NOMO-1 treated with dmso at 0.1 percent for 144 hours (cell line): ENCODE data around the gene DAB2IP.
"Not testable (repeated sequence)": the region's sequence is repeated elsewhere in the genome, so short reads cannot be mapped to it uniquely, and the experiment has no call there.

ENCODE experiments used
- DNase-seq: peaks from one replicate; lab custom pipeline; 2025; ENCODE audit not compliant: unreplicated experiment; lab: John Stamatoyannopoulos, UW

Gene DAB2IP

DNA sequence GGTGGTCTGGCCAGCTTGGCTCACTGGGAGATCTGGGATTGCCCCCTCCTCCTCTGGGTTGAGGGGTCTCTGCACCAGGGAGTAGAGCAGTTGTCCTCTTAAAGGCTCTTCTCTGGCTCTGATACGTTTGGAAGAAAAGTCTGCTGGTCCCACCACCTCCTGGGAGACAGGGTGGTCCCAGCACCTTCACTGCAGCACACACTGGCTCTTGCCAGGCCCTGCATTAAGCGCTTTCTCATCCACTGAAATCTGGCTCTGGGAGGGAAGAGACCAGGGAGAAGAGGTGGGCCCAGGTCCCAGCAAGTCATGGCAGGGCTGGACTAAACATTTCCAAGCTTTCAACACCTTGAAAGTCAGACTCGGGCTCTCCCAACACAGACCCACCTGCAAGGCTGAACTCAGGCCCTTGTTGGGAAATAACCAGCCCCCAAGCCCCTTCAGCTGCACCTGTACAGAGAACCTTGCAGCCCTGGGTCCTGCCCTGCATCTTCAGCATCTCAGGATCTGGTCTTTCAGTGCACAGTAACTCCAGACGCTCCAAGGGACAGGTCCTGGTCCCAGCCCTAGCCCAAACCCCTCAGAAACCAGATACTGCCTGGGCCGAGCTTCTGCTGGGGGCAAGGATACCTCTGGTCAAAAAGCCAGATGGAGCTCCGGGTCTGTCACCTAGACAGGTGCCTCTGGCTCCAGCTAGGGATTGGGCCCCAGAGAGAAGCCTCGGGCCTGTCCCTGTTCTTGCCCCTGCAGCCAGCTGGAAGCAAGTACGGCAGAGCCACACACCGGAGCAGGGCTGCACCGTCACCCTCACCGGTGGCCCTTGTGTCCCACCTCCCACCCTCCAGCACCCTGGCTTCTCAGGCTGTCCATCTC, 134.5 kb downstream of the DAB2IP start:
- DNase-seq = no peak

DNA sequence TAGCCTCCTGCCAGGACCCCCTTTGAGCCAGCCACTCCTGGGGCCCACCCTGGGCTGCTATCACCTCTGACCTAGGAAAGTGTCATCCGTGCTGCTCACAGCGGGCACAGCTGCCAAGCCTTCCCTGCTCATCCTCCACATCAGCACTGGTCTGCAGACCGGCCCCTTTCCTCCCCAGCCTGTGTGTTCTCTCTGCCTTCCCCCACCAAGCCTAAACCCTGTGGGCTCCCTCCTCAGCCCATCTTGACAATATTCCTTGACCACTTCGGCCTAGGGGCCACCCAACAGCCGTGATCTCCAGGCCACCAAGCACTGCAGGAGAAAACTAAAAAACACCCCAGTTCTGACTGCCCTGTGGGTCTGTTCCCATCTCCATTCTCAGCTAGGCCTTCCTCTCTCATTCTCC, 135.1 kb downstream of the DAB2IP start:
- no peak for DNase-seq

DNA sequence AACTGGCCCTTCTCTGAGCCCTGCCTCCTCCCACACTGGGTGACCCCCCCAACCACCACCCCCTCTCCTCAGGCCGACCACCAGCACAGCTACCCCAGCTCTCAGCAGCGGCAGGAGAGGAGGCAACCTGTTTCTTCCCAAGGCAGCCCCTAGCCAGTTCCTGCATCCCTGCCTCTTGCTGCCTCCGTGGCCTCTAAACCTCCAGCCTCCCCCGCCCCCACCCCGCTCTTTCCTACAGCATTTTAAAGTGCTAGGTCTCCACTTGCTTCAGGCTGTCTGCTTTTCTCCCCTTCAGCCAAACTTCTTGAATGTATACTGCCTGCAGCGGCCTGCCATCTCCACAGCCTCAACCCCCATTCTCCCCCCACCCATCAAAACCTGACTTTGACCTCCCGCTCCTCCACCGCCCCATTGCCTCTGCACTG, 135.6 kb downstream of the DAB2IP start:
- DNase-seq = no peak

DNA sequence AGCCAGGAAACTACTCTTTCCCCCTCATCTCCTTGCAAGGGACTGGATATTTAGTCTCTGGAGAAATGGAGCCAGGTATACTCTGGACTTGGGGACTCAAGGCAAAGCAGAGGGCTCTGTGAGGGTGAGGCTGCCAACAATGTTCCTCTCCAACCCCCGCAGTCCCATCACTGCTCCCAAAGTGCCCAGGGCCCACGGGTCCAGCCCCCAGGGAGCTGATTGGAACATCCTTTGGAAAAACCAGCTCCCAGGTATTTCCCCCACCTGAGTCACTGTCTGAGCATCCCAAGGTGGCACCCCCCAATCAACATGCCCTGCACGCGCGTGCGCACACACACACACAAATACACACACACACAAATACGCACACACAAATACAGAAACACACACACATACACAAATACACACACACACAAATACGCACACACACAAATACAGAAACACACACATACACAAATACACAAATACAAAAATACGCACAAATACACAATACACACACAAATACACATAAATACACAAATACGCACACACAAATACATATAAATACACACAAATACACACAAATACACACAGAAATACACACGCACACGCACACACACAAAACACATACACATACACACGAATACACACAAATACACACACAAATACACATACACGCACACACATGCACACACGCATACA, 137.4 kb downstream of the DAB2IP start:
- DNase-seq = no peak

DNA sequence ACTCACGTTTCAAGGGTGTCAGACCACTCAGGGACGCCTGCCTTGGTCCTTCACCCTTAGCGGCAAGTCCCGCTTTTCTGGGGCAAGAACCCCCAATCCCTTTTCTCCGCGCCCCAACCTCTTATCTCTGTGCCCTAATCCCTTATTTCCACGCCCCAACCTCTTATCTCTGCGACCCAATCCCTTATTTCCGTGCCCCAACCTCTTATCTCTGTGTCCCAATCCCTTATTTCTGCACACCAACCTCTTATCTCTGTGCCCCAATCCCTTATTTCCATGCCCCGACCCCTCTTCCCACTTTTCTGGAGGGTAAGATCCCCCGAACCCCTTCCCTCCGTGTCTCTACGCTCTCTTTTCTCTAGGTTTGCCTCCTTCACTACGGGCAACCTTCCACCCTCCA, 139.4 kb downstream of the DAB2IP start:
- DNase-seq = no peak

DNA sequence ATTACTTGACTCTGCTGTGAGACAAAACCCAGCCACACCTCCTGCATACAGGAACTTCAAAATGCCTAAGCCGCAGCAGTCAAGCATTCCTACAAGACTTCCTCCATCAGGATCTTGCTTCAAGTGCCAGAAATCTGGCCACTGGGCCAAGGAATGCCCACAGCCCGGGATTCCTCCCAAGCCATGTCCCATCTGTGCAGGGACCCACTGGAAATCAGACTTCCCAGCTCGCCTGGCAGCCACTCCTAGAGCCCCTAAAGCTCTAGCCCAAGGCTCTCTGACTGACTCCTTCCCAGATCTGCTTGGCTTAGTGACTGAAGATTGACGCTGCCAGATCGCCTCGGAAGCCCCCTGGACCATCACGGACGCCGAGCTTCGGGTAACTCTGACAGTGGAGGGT, 141.0 kb downstream of the DAB2IP start:
- not testable (repeated sequence) for DNase-seq

DNA sequence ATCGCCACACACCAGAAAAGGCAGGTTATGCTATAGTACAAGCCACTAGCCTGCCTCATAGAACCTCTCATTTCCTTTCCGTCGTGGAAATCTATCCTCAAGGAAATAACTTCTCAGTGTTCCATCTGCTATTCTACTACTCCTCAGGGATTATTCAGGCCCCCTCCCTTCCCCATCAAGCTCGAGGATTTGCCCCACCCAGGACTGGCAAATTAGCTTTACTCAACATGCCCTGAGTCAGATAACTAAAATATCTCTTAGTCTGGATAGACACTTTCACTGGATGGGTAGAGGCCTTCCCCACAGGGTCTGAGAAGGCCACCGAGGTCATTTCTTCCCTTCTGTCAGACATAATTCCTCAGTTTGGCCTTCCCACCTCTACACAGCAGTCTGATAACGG, 142.9 kb downstream of the DAB2IP start:
- DNase-seq = not testable (repeated sequence)

DNA sequence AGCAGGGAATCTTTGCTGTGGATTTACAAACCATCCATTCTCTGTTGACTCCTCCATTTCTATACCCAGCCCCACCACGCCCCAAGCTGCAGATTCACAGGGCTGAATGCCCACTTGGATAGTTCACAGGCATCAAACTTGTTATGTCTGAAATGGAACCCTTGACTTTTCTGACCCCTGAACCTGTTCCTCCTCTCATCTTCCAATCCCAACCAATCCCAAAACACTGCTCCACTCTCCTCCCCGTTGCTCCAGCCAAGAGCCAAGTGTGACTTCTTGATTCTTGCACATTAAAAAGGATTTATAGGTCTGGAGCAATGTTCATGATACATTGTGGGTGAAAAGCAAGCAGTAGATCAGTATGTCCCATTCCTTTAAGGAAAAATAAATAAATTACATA, 145.6 kb downstream of the DAB2IP start:
- no peak for DNase-seq

DNA sequence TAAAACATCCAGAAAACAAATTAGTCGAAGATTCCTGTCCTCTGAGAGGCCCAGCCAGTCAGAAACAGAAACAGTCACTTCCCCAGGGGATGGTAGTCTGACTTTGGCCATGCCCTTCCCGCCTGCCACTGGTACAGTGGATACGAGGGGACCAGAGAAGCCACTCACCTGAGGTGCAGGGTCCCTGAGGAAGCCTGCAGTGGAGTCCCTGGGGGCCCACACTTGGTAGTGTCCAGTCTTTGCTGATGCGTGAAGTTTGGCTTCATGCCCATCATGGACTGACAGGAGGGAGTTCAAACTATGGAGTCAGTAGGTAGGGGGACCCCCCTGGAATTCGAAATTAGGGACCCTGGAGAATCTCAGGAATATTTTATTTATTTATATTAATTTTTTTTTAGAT, 147.5 kb downstream of the DAB2IP start:
- no peak for DNase-seq

DNA sequence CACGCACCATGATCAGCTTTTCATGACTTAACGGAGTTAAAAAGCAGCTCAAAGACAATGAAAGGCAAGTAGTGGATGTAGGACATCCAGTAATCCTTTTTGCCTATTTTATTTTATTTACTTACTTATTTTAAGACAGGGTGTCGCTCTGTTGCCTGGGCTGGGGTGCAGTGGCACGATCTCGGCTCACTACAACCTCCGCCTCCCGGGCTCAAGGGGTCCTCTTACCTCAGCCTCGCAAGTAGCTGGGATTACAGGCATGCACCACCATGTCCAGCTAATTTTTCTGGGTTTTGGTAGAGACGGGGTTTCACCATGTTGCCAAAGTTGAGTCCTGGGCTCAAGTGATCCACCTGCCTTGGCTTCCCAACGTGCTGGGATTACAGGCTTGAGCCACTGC, 148.9 kb downstream of the DAB2IP start:
- DNase-seq = no peak

DNA sequence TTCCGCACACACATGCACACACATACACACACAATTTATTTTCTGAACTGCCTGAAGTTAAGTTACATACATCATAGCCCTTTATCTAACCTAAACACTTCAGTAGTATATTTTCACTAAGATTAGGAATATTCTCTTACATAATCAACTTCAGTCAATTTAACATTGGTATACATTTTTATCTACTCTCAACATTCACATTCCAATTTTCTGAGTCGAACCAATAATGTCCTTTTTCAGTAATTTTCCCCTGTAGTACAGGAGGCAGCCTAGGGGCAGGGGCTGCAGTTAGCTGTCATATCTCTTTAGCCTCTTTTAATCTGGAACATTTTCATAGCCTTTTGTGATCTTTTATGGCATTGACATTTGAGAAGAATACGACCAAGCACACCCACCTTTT, 150.1 kb downstream of the DAB2IP start:
- DNase-seq = no peak

DNA sequence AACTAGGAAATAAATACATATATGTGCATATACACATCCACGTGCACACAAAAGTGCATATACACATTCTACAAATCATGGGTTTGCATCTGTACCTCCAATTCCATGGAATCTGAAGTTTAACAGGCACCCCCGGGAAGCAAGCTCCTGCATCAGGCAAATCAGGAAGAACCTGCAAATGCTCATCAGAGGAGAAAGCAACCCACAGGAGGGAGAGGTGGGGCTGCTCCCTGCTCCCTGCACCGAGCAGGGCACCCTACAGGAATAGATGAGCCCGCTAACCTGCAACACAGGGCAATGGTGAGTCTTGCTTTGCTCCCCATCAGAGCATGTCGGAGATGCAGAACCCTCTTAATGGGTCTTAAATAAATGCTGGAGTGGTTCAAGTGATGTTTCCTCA, 151.3 kb downstream of the DAB2IP start:
- no peak for DNase-seq

DNA sequence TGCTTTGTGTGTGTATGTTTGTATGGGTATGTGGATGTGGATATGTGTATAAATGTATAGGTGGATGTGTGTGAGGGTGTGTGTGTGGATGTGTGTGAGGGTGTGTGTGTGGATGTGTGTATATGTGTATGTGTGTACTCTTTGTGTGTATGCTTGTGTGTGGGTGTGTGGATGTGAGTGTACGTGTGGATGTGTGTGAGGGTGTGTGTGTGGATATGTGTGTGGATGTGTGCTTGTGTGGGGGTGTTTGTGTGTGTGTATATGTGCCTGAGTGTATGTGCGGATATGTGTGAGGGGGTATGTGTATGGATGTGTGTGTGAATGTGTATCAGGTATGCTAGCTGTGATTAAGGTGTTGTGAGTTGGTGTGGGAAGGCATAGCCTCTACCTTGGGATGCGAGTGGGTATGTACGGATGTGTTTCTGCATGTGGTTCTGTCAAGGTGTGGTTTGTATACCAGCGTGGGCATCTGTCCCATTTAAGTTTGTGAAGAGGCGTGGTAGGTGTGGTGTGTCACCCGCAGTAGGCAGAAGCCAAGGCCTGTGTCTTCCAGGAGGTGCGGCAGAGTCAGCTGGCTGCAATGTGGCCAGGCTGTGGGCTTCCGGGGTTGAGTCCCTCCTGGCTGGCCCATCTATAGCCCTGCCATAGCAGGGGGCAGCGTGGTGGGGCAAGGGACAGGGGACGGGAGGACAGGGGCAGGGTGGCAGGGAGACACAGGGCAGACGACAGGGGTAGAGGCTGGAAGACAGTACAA, 155.8 kb downstream of the DAB2IP start:
- no peak for DNase-seq

DNA sequence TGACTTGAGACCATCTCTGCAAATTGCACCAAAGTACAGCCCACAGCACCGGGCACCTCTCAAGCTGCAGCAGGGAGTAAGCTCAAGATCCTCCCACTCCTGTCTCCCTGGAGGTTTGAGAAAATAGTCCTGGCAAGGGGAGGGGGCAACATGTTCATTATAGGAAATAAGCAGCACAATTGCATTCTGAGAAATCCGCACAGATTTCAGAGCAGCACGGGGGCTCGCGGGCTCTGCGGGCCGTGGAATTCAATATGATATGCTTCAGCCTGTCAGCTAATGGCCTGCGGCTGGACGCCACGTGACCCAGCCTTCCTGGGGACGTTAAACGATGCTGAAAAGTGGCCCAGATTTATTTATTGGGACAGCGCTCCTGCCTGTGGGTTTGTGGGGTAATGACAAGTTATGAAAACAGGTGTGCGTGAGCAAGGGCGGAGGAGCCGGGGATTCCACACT, 156.4 kb downstream of the DAB2IP start:
- DNase-seq = no peak

DNA sequence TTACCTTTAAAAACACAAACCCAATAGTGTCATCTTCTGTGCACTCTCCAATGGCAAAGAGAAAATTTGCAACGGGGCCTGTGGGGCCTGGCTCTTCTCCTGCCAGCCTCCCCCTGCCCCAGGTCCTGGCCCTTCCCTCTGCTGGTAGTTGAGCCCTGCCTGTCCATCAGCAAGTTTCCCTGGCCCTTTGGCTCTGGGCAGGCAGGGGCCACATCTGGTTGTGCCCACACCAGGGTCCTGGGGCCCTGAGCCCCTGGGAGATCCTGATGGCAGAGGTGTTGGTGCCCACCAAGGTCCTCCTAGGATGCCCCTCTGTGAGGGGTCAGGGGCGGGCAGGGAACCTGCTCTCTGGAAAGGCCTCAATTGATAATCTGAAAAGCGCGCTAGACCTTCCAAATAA, 157.3 kb downstream of the DAB2IP start:
- DNase-seq = no peak

DNA sequence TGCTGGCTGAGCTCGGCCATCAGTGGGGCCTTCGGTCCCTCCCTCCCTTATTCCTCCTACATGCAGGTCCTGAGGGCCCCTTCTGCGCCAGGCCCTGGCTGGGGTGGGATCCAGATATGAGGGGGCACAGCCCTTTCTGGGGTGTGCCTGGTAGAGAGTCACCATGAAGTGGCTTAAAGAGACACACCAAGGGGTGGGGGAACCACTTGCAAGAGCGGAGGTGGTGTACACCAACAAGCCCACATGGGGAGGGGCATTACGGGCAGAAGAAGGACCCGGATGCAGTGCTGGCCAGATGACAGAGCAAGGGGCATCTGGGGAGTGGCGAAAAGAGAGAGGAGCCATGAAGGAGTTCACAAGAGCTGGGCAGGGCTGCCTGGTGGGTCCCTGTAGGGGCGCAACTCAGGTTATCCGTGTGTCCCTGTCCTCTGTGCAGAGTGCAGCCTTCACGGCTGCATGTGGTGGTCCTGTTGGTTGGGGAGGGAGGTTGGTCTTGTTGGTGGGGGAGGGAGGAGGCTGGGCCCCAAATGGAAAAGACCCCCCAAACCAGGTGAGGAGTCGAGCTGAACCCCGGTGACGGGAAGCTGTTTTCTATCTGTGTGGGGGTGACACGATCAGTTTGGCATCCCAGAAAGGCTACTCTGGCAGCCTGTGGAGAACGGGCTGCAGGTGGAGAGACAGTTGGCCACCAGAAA, 158.1 kb downstream of the DAB2IP start:
- DNase-seq = no peak

DNA sequence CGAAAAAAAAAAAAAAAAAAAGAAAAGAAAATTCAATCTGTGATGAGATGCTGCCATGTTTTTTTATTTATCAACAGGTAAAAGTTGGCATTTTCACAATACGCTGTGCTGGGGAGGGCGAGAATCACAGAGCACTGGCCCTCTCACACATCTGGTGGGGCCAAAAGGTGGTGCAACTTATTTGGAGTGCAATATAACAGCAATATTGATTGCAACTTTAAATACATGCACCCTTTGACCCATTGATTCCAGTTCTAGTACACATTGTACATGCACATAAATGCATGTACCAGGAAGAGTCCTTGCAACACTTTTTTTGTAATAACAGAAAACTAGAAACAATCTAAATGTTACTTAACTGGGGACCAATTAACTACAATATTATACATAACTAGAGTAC, 159.1 kb downstream of the DAB2IP start:
- no peak for DNase-seq

DNA sequence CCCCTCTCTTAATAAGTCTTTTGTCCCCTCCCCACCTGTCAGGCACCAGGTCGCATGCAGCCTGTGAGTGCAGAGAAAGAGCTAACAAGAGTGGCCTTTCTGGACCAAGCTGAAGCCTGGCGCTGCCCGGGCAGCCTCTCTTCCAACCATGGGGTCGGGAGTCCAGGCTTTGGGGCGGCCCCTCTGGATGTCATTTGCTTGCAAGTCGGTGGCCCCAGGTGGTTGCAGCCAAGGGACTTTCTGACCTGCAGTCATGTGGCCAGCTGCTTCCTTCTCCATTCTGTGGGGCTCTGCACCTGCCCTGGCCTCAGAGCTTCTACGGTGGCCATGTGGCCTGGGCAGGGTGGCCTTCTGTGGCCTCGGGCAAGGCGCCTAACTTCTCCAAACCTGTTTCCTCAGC, 159.7 kb downstream of the DAB2IP start:
- no peak for DNase-seq

DNA sequence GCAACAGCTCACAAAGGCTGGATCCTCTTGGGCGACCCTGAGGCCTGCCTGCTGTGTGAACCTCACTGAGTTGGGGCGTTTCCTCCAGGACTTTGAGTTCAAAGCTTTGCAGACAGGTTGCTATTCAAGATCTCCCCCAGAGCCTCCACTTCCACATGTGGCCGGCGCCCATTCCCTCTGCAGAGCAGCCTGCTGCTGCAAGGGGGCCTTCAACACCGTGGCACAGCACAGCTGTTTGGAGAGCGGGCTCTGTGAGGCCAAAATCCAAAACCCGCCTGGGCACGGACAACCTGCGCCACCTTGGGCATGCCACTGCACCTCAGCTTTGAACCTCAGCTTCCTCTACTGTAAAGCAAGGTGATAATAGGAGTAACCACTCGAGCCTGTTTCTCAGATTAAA, 160.3 kb downstream of the DAB2IP start:
- DNase-seq = no peak

DNA sequence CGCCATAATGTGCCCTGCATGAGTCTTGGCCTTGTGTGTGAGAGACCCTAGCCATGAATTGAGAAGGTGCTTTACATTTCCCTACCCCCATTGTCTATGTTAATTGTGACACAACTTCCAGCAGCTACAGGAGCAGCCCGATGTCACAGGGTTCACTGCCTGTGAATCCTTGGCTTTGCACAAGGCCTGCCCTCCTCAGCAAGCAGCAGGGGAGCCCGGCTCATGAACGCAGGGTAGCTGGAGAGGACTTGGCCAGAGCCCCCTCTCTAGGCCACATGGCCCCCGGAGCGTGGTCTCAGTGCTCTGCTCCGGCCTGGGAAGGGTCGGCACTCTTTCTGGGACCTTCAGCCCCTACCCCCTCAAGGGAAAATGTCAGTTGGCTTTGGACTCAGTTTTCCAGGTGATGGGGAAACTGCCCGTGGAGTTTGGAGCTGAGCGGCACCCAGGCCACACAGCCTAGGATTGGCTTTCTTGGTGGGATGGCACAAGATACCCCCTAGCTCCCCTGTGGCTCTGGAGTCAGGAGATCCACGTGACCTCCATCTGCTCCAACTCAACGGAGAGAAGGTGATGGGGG, 160.8 kb downstream of the DAB2IP start:
- no peak for DNase-seq
